Stimulated activated CD4-positive, alpha-beta T cell treated with anti-CD3 and anti-CD28 coated beads, Interleukin-2, amount 100 ng/mL, for 48 hours (primary cell): Measurements from ENCODE around the gene NDUFA1.
"Not testable (repeated sequence)": the region's sequence is repeated elsewhere in the genome, so short reads cannot be mapped to it uniquely, and the experiment has no call there.

Experiments
- DNase-seq, 2 donors: peaks; one replicate each; pipeline ENCODE4 v3.0.0-alpha.2; 2020

Gene NDUFA1

GRCh38 chrX:119871599-119872395 is at the start of gene NDUFA1, which contains the start of gene RNF113A:
NDUFA1 (plus strand) TSS chrX:119871832; CDS start chrX:119871912, 80 bp downstream.
RNF113A (minus strand) TSS chrX:119871733; CDS start chrX:119871613, 120 bp downstream.
- peak; percentile 66 to 68 for DNase-seq

DNA sequence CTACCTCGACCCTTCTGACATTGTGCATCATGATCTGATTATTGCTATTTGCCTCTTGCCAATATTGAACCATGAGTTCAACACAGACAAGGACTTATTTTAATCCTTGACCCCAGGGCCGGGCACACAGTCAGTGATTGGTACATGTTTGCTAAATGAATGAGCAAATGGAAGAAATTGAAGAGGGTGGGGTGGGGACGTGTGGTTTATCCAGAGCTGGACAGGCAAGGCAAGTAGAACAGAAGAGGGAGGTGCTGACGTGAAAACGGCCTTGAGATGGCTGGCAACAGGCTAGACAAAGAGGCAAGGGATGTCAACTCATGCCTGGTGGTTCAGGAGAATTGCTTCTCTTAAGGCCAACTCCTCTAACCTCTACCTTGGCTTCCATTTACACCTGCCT is 47.4 kb upstream of the NDUFA1 start:
- not testable (repeated sequence) for DNase-seq

DNA sequence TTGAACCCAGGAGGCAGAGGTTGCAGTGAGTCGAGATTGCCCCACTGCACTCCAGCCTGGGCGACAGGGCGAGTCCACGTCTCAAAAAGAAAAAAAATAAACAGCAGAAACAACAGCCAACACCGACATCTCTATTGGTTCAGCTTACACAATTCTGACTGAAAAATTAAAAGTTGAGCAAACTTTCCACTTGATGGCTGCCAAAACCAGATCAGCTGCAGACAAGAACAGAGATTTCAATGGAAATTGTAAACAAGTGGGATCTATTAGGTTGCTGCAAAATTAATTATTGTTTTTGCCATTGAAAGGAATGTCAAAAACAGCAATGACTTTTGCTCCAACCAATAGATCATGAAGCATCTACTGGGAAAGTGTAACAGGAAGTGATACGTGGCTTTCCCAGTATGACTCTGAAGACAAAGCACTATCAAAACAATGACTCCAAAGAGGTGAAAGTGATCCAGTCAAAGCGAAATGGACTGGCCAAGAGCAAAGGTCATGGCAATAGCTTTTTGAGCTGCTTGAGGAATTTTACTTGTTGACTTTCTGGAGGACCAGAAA is 45.2 kb upstream of the NDUFA1 start:
- no peak for DNase-seq

DNA sequence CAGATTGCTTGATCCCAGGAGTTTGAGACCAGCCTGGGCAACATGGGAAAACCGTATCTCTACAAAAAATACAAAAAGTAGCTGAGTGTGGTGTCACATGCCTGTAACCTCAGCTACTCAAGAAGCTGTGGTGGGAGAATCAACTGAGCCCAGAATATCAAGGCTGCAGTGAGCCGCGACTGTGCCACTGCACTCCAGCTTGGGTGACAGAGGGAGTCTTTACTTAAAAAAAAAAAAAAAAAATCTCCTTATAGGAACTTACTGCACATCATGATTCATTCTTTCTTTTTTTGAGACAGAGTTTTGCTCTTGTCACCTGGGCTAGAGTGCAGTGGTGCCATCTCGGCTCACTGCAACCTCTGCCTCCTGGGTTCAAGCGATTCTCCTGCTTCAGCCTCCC is 43.2 kb upstream of the NDUFA1 start:
- no peak for DNase-seq

DNA sequence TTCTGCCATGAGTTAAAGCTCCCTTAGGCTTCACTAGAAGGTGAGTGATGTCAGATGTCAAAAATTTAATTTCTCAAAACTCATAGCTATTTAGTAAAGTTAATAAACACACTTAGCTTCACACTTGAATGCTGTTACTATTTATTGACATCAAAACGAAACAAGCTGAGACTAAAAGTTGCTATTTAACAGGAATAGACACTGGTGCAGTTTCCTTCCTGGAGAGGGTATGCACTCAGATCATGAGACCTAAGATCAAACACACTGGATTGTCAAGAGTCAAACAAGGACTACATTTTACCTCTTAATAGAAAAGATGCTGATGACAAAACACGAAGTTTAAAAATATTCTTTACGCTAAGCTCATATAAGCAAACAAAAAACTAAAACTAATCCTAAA is 37.7 kb upstream of the NDUFA1 start:
- no peak for DNase-seq

DNA sequence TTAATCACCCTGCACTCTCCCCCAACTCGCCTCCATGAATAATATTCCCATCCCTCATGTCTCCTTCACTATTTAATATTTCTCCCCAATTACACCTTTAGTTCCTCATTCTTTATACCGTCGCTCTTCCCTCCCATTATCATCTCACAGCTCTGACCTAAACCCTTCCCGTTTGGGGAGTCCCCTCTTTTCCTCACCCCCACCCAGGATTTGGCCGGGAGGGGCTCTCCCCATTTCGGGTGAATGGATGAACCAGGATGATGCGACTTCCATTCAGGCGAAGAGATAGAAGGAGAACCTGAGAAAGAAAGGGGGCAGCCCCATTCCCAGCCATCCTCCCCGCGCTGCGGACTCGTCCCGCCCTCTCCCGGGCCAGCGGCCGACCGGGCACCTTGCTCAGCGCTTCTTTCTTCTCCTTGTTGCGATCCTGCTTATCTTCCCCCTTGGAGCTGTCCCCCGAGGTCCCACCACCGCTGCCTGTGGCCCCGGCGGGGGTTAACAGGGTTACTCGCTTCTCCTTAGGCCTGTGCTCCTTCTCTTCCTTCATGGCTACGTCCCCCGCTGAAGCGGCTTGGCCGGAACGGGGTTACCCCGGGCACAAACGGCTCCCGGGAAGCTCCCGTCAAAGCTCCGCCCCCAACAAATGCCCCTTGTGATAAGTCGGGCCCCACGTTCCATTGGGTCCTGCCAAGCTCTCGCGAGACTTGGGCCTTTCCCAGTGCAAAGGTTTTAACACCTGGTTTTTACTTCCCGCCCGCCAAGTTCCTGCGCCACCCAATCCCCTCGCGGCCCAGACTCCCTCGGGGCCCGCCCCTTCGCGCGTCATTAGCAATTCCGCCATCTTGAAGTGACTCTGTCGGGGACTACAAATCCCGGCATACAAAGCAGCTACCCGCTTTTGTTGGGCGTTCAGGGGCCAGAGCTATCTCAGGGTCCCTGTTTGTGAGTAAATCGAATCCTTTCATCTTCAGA is 19.0 kb upstream of the NDUFA1 start, which contains the start of gene UPF3B:
TSS of gene UPF3B (minus strand) at position 582 of the 972 bp plus-strand sequence. CDS start at position 547, 35 bp downstream.
- DNase-seq = peak; percentile 84

GRCh38 chrX:119853444-119853843 is 18.2 kb upstream of the NDUFA1 start:
- DNase-seq = no peak

DNA sequence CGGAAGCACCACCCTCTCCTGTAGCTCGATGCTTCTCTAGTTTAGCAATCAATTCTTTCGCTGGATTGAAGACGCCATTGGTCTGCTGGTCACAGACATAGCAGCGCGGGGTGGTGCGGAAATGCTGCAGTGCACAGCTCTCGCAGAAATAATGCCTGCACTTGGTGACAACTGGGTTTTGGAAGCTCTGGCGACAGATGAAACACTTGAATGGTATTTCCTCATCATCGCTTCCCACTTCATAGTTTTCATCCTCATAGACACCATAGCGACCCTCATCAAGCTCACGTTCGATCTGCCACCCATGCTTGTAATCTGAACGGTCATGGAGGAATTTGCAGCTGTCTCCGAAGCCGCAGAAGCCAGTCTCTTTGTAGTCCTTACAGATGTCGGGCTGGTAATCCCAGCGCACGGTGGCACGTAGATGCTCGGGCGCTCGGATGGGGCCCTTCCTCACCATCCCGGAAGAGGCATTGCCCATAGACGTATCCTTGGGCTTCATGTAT is 953 bp upstream of the NDUFA1 start:
- DNase-seq = peak in 1 of 2 donors; percentile 8

DNA sequence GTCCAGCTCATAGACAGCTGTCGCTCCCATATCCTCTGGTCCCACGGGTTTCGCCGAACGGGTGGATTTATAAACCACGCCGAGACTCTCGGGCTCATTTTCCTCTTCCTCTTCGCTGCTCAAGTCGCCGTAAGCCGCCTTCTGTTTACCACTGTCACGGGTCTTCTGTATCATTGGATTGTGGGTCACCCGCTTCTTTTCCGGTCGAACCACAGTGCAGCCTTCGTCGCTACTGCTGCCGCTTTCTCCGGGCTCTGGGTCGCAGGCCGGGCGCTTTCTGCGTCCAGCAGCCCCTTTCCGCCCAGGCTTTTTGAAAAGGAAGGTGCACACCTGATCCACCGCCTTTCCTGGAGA is 410 bp upstream of the NDUFA1 start:
- no peak for DNase-seq

DNA sequence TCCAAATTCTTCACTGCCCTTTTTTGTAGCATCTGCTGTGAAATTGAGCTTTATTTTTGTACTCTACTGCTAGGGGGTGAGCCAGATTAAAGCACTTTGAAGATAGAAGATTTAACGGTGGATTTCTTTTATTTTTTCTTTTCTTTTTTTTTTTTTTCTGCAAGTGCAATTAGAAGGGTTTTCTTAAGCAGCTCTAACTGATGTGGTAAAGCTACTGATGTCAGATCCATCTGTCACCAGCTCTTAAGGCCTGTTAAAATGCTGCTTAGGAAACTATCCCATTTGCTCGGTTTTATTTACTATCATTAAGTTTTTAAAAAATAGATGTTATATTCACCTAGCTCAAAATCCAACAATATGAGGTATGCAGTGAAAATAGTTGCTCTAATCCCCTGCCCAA is 7.1 kb downstream of the NDUFA1 start:
- no peak for DNase-seq

DNA sequence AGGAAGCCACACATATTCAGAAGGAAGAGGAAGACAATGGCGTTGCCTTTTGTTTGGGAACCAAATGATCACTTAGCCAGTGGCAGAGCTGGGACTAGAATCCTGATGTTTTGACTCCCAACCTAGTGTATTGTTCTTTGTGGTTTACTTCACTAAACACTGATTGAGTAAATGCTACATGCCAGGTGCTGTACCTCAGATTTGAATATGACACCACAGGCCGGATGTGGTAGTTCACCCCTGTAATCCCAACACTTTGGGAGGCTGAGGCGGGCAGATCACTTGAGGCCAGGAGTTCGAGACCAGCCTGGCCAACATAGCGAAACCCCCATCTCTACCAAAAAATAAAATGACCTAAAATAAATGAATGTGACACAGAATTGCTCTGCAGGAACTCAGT is 8.4 kb downstream of the NDUFA1 start:
- no peak for DNase-seq

DNA sequence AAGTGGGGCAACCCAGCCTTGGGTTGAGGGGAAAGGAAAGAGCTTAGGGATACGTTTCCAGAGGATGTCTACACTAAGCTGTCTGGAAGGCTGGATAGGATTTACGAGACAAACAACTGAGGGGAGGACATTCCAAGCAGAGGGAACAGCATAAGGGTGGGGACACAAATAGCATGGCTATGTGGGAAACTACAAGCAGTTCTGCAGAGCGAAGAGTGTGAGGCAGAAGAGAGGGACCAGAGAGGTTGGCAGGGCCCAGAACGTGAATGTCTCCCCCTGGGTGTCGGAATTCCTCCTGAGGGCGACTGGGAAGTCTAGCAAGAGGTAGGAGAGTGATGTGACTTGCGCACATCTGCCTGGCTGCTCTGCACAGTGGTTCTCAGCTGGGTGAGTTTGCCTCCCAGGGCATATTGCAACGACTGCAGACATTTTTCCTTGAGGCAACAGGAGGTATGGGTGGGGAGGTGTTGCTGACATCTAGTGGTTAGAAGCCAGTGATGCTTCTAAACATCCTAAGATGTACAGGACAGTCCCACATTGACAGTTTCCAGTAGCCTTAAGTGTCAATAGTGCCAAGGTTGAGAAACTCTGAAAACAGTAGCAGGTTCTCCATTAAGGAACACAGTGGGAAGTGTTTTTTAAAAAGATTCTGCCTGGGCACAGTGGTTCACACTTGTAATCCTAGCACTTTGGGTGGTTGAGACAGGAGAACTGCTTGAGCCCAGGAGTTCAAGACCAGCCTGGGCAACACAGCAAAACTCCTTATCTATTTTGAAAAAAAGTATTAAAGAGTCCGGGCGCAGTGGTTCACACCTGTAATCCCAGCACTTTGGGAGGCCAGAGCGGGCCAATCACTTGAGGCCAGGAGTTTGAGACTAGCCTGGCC is 9.2 kb downstream of the NDUFA1 start:
- no peak for DNase-seq

DNA sequence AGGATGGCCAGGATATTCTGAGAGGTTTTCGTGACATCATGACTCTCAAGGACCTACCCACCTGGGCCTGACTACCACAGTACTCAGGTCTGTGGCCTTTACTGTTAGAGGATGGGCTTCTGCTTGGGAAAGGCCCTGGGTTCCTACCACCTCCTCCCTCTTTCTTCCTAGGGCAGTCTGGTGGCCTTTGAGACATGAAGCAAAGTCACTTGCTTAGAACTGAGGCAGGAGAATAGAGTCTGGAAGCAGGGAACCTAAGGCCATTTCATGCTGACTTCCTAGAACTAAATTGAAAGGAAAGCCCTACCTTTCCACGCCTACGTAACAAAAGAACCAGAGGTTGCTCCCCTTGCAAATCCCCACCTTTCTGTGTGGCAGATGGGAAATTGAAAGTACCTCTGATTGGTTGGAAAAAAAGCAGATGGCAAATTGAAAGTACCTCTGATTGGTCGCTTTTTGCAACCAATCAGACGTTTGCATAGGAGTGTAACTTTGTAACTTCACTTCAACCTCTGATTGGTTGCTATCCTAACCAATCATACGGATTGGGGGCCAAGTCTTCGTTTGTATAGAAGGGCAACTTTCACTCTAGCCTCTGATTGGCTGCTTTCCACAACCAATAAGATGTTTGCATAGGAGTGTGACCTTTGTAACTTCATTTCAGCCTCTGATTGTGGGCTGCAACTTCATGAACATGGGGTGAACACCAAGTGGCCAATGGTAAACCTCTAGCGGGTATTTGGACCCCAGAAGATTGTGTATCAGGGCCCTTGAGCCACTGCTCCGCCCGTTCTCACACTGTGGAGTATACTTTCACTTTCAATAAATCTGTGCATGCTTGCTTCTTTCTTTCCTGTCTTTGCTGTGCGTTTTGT is 14.2 kb downstream of the NDUFA1 start:
- no peak for DNase-seq

DNA sequence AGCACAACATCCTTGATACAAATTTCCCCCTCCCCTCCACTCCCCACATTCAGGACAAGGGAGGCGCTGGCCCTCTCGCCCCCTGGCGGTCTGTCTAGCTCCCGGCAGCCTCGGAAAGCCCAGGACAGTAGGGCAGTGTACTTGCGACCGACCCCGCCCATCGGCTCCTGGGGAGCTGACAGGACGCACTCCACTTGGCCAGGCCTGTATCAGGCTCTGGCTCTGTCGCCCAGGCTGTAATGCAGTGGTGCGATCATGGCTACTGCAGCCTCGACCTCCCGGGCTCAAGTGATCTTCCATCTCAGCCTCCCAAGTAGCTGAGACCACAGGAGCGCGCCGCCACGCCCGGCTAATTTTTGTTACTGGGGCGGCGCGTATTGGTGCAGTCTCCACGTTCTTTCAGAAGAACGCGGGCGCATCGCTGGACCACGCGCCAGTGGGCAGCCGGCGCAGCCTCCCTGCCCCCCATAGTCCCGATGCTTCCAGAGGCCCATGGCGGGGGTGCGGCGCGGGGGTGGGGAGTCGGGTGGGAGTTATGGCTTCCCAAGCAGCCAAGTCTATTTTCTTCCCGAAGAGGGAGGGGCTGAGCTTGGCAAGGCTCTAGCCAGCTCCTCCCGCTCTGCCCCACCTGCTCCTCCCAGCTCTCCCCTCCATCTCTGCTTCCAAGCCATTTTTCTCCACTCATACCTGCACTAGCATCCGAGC is 16.2 kb downstream of the NDUFA1 start:
- DNase-seq = peak; percentile 51 to 53

- DNase-seq = not testable (repeated sequence)
These were observed 19.0 kb downstream of the NDUFA1 start for GRCh38 chrX:119890626-119891025.

GRCh38 chrX:119891961-119892692 is 20.5 kb downstream of the NDUFA1 start:
- not testable (repeated sequence) for DNase-seq

GRCh38 chrX:119895843-119896326 is 24.3 kb downstream of the NDUFA1 start, which contains the start of gene AKAP14:
AKAP14 (plus strand) TSS chrX:119895893; CDS start chrX:119903224, 7,331 bp downstream.
- no peak for DNase-seq

GRCh38 chrX:119899125-119899524 is 27.5 kb downstream of the NDUFA1 start:
- no peak for DNase-seq

DNA sequence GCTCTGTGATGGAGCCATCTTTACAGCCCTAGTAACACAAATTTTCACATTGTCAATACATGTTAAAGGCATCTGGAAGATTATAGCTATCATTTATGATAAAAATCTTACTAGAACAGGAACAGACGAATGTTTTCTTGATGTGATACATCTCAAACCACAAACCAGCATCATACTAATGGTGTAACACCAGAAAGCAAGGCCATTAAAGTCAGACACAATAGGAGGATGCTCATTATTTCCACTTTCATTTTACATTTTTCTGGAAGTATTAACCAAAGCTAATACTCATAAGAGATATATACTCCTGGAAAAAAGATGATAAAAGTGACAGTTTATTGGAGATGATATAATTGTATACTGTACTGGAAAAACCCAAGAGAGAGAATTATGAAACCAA is 29.3 kb downstream of the NDUFA1 start:
- DNase-seq = no peak
